ENCODE data around the gene CFDP1. TPM values are rescaled to one million over a fixed set of nuclear protein-coding genes. Genes with fewer than 3 reads are reported as not detected.

Gene CFDP1
- total RNA-seq, 4 donors from 2014 or later = 36.7 to 81.4 (median 48.2) TPM

GRCh38 chr16:75462806-75463205 is 29.5 kb upstream of the CFDP1 start:
- DNase-seq (ENCODE audit: low spot score in 2 of 2) = no peak
- 13% methylated on average over 2 of the region's 2 CpGs for WGBS

GRCh38 chr16:75461575-75461974 is 28.3 kb upstream of the CFDP1 start:
- Histone ChIP-seq H3K27me3 (no peaks in the 10 kb centered on the region), H3K36me3 (no peaks in the 10 kb centered on the region), H3K27ac (no peak overlapping the region), H3K4me1 (peaks cover 21% of the 10 kb centered on the region), H3K4me3 (no peak overlapping the region), H3K9me3 (no peaks in the 10 kb centered on the region)
- WGBS = 87% methylated on average over 2 of the region's 2 CpGs
- DNase-seq (ENCODE audit: low spot score in 2 of 2) = no peak
- TF ChIP-seq, protein P1, sequence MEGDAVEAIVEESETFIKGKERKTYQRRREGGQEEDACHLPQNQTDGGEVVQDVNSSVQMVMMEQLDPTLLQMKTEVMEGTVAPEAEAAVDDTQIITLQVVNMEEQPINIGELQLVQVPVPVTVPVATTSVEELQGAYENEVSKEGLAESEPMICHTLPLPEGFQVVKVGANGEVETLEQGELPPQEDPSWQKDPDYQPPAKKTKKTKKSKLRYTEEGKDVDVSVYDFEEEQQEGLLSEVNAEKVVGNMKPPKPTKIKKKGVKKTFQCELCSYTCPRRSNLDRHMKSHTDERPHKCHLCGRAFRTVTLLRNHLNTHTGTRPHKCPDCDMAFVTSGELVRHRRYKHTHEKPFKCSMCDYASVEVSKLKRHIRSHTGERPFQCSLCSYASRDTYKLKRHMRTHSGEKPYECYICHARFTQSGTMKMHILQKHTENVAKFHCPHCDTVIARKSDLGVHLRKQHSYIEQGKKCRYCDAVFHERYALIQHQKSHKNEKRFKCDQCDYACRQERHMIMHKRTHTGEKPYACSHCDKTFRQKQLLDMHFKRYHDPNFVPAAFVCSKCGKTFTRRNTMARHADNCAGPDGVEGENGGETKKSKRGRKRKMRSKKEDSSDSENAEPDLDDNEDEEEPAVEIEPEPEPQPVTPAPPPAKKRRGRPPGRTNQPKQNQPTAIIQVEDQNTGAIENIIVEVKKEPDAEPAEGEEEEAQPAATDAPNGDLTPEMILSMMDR (IDR thresholded peaks at IDR 0.05) = no peak
- TF ChIP-seq POLR2AphosphoS5 (IDR thresholded peaks at IDR 0.05) = no peak
- no peak for TF ChIP-seq POLR2A (IDR thresholded peaks at IDR 0.05)
- TF ChIP-seq EP300 (IDR thresholded peaks at IDR 0.05) = no peak

More at GRCh38 chr16:75462806-75463205, 29.5 kb upstream of the CFDP1 start:
- Histone ChIP-seq H3K9me3 (no peaks in the 10 kb centered on the region), H3K36me3 (no peaks in the 10 kb centered on the region), H3K4me3 (peak overlapping the region; percentile 97), H3K27me3 (no peaks in the 10 kb centered on the region), H3K4me1 (peaks cover 21% of the 10 kb centered on the region), H3K27ac (no peak overlapping the region)
- TF ChIP-seq POLR2A (IDR thresholded peaks at IDR 0.05) = no peak
- TF ChIP-seq, protein P1 (IDR thresholded peaks at IDR 0.05) = no peak
- no peak for TF ChIP-seq POLR2AphosphoS5 (IDR thresholded peaks at IDR 0.05)
- TF ChIP-seq EP300 (IDR thresholded peaks at IDR 0.05) = no peak

DNA sequence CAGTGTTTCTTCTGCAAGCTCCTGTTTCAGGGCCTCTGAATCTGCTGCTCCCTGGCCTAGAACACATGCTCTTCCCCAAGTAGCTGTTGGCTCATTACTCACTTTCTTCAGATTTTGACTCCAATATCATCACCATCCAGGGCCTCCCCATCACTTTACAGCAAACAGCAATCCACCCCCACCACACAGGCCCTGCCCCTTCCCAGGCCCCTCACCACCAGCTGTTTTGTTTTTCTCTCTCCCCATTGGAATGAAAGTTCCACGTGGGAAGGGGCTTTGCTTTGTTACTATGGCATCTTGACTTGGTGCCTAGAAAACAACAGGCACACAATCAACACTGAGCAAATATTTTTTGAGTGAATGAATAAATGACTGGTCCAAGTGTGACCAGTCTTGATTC is 27.1 kb upstream of the CFDP1 start:
- no peaks in the 10 kb centered on the region for H3K9me3 ChIP-seq
- H3K27ac ChIP-seq = no peak overlapping the region
- peaks cover 21% of the 10 kb centered on the region for H3K4me1 ChIP-seq
- WGBS = 38% methylated on average over 1 of the region's 1 CpG
- H3K27me3 ChIP-seq = no peaks in the 10 kb centered on the region
- no peaks in the 10 kb centered on the region for H3K36me3 ChIP-seq
- DNase-seq (ENCODE audit: low spot score in 2 of 2) = peak in 1 of 2 donors; percentile 28
- TF ChIP-seq POLR2AphosphoS5 (IDR thresholded peaks at IDR 0.05) = no peak
- no peak for TF ChIP-seq POLR2A (IDR thresholded peaks at IDR 0.05)
- TF ChIP-seq, protein P1 (IDR thresholded peaks at IDR 0.05) = no peak
- no peak for TF ChIP-seq EP300 (IDR thresholded peaks at IDR 0.05)
- H3K4me3 ChIP-seq = no peak overlapping the region

DNA sequence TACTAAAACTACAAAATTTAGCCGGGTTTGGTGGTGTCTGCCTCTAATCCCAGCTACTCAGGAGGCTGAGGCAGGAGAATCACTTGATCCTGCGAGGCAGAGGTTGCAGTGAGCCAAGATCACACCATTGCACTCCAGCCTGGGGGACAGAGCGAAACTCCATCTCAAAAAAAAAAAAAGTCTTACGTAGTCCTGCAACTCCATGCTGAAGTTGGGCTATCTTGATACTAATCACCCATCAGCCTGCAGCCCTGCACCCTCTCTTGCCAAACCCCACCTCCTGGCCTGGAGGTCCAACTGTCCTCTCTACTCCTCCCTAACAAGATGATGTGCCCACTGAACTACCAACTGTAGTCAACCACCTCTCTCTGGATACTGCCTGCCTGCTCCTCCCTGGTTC is 26.4 kb upstream of the CFDP1 start:
- Histone ChIP-seq H3K4me3 (no peak overlapping the region), H3K4me1 (peaks cover 18% of the 10 kb centered on the region), H3K27ac (no peak overlapping the region), H3K9me3 (no peaks in the 10 kb centered on the region), H3K27me3 (no peaks in the 10 kb centered on the region), H3K36me3 (no peaks in the 10 kb centered on the region)
- 97% methylated on average over 4 of the region's 4 CpGs for WGBS
- no peak for DNase-seq (ENCODE audit: low spot score in 2 of 2)
- TF ChIP-seq POLR2A (IDR thresholded peaks at IDR 0.05) = no peak
- TF ChIP-seq, protein P1 (IDR thresholded peaks at IDR 0.05) = no peak
- no peak for TF ChIP-seq POLR2AphosphoS5 (IDR thresholded peaks at IDR 0.05)

- H3K27ac ChIP-seq = no peak overlapping the region
- no peaks in the 10 kb centered on the region for H3K36me3 ChIP-seq
- DNase-seq (ENCODE audit: low spot score in 2 of 2) = no peak
- WGBS = 94% methylated on average over 2 of the region's 2 CpGs
- TF ChIP-seq POLR2A (IDR thresholded peaks at IDR 0.05) (no peak), POLR2AphosphoS5 (IDR thresholded peaks at IDR 0.05) (no peak), EP300 (IDR thresholded peaks at IDR 0.05) (no peak)
- TF ChIP-seq, protein P1 (IDR thresholded peaks at IDR 0.05) = no peak
- no peak overlapping the region for H3K4me3 ChIP-seq
- H3K4me1 ChIP-seq = peaks cover 16% of the 10 kb centered on the region
- H3K9me3 ChIP-seq = no peaks in the 10 kb centered on the region
- H3K27me3 ChIP-seq = no peaks in the 10 kb centered on the region
Measured at GRCh38 chr16:75458439-75458838, 25.1 kb upstream of the CFDP1 start.

Data from suprapubic skin (tissue), 4 donors.